Liver (tissue), 3 donors: ENCODE results near the gene RAET1G.
"Not testable (repeated sequence)": the region's sequence is repeated elsewhere in the genome, so short reads cannot be mapped to it uniquely, and the experiment has no call there.

Source experiments
- EGR1 ChIP-seq, 2 donors: IDR thresholded peaks; 2 replicates each; pipeline ENCODE4 v1.6.1; 2016 to 2018; ENCODE audit warnings: antibody characterized with exemption in 2 of 2, low read depth in 2 of 2
- GABPA ChIP-seq, 2 donors: IDR thresholded peaks in 1 of 2; conservative IDR thresholded peaks in 1 of 2; 2 replicates each; pipeline ENCODE4 v1.6.1; 2016; ENCODE audit warnings: antibody characterized with exemption in 2 of 2, mild to moderate bottlenecking in 1 of 2, moderate library complexity in 1 of 2
- JUND ChIP-seq, 2 donors: IDR thresholded peaks; 2 replicates each; pipeline ENCODE4 v1.6.1; 2016; ENCODE audit warnings: antibody characterized with exemption in 2 of 2
- NR2F2 ChIP-seq: IDR thresholded peaks from 2 replicates; pipeline ENCODE4 v1.6.1; 2016; ENCODE audit warnings: antibody characterized with exemption
- SP1 ChIP-seq: IDR thresholded peaks from 2 replicates; pipeline ENCODE4 v1.6.1; 2018; ENCODE audit warnings: antibody characterized with exemption, mild to moderate bottlenecking
- TAF1 ChIP-seq: conservative IDR thresholded peaks from 2 replicates; pipeline ENCODE4 v1.6.1; 2016; ENCODE audit warnings: antibody characterized with exemption, mild to moderate bottlenecking
- TF ChIP-seq, protein P1 (sequence below): IDR thresholded peaks from 2 replicates; pipeline ENCODE4 v1.6.1; 2016; ENCODE audit warnings: antibody characterized with exemption
- TF ChIP-seq, protein P2 (sequence below): fragments of 150-350 bp; IDR thresholded peaks from 2 replicates; pipeline ENCODE4 v1.5.1; 2017; ENCODE audit warnings: improper control_type of control experiment, low read depth, low read length; ENCODE audit not compliant: missing input control
- TF ChIP-seq, protein P3 (sequence below): IDR thresholded peaks from 2 replicates; pipeline ENCODE4 v1.6.1; 2016; ENCODE audit warnings: antibody characterized with exemption, mild to moderate bottlenecking
- TF ChIP-seq, protein P4 (sequence below): IDR thresholded peaks from 2 replicates; pipeline ENCODE4 v1.6.1; 2016; ENCODE audit warnings: antibody characterized with exemption
- donor health status: healthy.
- donor health status: healthy.

DNA sequence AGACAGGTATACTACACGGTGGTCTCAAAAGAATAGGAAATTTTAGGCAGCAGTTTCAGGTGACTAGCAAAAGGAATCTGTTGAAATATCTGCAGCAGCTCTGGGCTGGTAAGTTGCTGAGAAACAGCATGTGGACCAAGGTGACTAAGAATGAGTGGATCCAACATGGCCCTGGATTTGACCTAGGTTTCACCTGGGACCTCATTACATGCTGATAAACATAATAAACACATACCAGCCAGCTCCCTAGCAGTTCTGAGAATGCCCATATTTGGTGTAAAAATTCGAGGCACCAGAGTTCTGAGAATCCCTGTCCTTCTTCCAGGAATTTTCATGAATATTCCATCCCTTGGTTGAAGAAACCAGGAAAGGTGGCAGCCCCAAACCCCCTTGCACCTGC lies 30.5 kb upstream of the RAET1G start:
- TF ChIP-seq TAF1; NR2F2; GABPA (IDR thresholded peaks at IDR 0.05 in 1 of 2, conservative IDR thresholded peaks at IDR 0.05 in 1 of 2); SP1; JUND (IDR thresholded peaks at IDR 0.05); EGR1 (IDR thresholded peaks at IDR 0.05; ENCODE audit: low read depth in 2 of 2): not testable (repeated sequence)
- TF ChIP-seq, protein P1, sequence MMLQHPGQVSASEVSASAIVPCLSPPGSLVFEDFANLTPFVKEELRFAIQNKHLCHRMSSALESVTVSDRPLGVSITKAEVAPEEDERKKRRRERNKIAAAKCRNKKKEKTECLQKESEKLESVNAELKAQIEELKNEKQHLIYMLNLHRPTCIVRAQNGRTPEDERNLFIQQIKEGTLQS: not testable (repeated sequence)
- TF ChIP-seq, protein P2, sequence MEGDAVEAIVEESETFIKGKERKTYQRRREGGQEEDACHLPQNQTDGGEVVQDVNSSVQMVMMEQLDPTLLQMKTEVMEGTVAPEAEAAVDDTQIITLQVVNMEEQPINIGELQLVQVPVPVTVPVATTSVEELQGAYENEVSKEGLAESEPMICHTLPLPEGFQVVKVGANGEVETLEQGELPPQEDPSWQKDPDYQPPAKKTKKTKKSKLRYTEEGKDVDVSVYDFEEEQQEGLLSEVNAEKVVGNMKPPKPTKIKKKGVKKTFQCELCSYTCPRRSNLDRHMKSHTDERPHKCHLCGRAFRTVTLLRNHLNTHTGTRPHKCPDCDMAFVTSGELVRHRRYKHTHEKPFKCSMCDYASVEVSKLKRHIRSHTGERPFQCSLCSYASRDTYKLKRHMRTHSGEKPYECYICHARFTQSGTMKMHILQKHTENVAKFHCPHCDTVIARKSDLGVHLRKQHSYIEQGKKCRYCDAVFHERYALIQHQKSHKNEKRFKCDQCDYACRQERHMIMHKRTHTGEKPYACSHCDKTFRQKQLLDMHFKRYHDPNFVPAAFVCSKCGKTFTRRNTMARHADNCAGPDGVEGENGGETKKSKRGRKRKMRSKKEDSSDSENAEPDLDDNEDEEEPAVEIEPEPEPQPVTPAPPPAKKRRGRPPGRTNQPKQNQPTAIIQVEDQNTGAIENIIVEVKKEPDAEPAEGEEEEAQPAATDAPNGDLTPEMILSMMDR: not testable (repeated sequence)
- TF ChIP-seq, protein P3, sequence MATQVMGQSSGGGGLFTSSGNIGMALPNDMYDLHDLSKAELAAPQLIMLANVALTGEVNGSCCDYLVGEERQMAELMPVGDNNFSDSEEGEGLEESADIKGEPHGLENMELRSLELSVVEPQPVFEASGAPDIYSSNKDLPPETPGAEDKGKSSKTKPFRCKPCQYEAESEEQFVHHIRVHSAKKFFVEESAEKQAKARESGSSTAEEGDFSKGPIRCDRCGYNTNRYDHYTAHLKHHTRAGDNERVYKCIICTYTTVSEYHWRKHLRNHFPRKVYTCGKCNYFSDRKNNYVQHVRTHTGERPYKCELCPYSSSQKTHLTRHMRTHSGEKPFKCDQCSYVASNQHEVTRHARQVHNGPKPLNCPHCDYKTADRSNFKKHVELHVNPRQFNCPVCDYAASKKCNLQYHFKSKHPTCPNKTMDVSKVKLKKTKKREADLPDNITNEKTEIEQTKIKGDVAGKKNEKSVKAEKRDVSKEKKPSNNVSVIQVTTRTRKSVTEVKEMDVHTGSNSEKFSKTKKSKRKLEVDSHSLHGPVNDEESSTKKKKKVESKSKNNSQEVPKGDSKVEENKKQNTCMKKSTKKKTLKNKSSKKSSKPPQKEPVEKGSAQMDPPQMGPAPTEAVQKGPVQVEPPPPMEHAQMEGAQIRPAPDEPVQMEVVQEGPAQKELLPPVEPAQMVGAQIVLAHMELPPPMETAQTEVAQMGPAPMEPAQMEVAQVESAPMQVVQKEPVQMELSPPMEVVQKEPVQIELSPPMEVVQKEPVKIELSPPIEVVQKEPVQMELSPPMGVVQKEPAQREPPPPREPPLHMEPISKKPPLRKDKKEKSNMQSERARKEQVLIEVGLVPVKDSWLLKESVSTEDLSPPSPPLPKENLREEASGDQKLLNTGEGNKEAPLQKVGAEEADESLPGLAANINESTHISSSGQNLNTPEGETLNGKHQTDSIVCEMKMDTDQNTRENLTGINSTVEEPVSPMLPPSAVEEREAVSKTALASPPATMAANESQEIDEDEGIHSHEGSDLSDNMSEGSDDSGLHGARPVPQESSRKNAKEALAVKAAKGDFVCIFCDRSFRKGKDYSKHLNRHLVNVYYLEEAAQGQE: not testable (repeated sequence)
- TF ChIP-seq, protein P4, sequence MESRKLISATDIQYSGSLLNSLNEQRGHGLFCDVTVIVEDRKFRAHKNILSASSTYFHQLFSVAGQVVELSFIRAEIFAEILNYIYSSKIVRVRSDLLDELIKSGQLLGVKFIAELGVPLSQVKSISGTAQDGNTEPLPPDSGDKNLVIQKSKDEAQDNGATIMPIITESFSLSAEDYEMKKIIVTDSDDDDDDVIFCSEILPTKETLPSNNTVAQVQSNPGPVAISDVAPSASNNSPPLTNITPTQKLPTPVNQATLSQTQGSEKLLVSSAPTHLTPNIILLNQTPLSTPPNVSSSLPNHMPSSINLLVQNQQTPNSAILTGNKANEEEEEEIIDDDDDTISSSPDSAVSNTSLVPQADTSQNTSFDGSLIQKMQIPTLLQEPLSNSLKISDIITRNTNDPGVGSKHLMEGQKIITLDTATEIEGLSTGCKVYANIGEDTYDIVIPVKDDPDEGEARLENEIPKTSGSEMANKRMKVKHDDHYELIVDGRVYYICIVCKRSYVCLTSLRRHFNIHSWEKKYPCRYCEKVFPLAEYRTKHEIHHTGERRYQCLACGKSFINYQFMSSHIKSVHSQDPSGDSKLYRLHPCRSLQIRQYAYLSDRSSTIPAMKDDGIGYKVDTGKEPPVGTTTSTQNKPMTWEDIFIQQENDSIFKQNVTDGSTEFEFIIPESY: not testable (repeated sequence)
